Progenitor cell of endocrine pancreas (in vitro differentiated cells): ENCODE data around the gene FUT1. TPM values are rescaled to one million over a fixed set of nuclear protein-coding genes. Genes with fewer than 3 reads are reported as not detected.
A peak's percentile ranks its signal among the peaks of the same experiment; 100 is the strongest.

Source experiments
- DNase-seq: peaks from one replicate; pipeline ENCODE4 v3.0.0; 2021; ENCODE audit warnings: low spot score; ENCODE audit not compliant: unreplicated experiment
- H3K27ac Mint-ChIP-seq: 2 replicates; pipeline ENCODE4 v1.8.0; 2021; ENCODE audit warnings: mild to moderate bottlenecking, moderate library complexity, mixed read lengths
- H3K27me3 Mint-ChIP-seq: 2 replicates; pipeline ENCODE4 v1.8.0; 2021; ENCODE audit warnings: mixed read lengths
- H3K36me3 Mint-ChIP-seq: 2 replicates; pipeline ENCODE4 v1.8.0; 2022; ENCODE audit warnings: mixed read lengths; ENCODE audit not compliant: insufficient read depth
- H3K4me1 Mint-ChIP-seq: 2 replicates; pipeline ENCODE4 v1.8.0; 2021; ENCODE audit warnings: low read depth, mixed read lengths
- H3K4me3 Mint-ChIP-seq: 2 replicates; pipeline ENCODE4 v1.8.0; 2021; ENCODE audit warnings: low read depth, mild to moderate bottlenecking, moderate library complexity, mixed read lengths
- H3K9me3 Mint-ChIP-seq: 2 replicates; pipeline ENCODE4 v1.8.0; 2021; ENCODE audit warnings: low read depth, mixed read lengths
- total RNA-seq: library from RNA; stranded (reverse); gene quantifications from 2 replicates; pipeline ENCODE4 v1.2.1, GENCODE V29; 2021
- TF ChIP-seq, protein P1 (sequence below): fragments of 200-600 bp; sonication (generic); IDR thresholded peaks from one replicate; pipeline ENCODE4 v1.5.0; 2021; ENCODE audit warnings: antibody characterized with exemption, mild to moderate bottlenecking; ENCODE audit not compliant: unreplicated experiment

The FUT1 gene
- total RNA-seq, 1 donor from 2014 or later, result 5.4 TPM

- H3K27me3 Mint-ChIP-seq, result no peaks in the 10 kb centered on the region
- peak overlapping the region; percentile 80 for H3K4me3 Mint-ChIP-seq
- peaks cover 16% of the 10 kb centered on the region for H3K4me1 Mint-ChIP-seq
- DNase-seq, result no peak
- peak overlapping the region; percentile 94 for H3K27ac Mint-ChIP-seq
- peaks cover 2% of the 10 kb centered on the region for H3K36me3 Mint-ChIP-seq
- H3K9me3 Mint-ChIP-seq, result no peaks in the 10 kb centered on the region
- TF ChIP-seq, protein P1, sequence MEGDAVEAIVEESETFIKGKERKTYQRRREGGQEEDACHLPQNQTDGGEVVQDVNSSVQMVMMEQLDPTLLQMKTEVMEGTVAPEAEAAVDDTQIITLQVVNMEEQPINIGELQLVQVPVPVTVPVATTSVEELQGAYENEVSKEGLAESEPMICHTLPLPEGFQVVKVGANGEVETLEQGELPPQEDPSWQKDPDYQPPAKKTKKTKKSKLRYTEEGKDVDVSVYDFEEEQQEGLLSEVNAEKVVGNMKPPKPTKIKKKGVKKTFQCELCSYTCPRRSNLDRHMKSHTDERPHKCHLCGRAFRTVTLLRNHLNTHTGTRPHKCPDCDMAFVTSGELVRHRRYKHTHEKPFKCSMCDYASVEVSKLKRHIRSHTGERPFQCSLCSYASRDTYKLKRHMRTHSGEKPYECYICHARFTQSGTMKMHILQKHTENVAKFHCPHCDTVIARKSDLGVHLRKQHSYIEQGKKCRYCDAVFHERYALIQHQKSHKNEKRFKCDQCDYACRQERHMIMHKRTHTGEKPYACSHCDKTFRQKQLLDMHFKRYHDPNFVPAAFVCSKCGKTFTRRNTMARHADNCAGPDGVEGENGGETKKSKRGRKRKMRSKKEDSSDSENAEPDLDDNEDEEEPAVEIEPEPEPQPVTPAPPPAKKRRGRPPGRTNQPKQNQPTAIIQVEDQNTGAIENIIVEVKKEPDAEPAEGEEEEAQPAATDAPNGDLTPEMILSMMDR, result no peak
These were observed 37.4 kb downstream of the FUT1 start for GRCh38 chr19:48714759-48715675.

DNA sequence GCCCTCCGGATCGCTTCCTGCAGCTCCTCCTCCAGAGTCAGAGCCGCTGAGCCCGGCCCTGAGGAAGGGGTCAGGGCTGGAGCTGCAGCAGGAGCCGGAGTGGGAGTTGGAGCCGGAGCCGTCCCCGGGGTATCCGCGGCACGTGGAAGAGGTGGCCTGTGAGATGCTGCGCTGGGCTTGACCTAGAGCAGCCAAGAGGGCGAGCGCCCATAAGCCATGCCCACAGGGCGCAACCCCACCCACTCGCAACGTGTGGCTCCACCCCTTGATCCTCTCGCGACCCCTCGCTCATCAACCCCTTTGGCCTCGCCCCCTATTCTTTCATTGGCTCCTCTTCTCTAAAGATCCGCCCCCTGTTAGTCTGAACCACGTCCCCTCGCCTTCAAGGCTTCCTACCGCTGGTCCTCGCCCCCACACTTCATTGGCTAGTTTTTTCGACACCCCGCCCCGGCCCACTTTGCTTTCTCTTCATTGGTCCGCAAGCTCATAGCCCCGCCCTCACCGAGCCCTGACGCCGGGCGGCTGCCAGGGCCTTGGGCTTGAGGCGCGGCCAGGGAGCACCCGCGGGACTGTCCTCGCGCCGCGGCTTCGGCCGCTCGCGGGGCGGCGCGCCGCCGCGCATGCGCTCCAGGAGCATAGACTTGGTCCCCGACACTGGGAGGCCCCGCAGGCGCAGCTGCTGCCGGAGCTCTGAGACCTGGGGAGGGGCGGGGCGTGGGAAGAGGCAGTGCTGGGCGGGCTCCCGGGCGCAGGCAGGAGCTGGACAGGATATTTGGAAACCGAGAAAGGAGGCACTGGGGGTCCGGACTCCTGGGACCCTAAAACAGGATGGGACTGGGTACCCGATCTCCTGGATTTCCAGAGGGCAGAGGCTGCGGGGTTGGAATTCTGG, 38.3 kb downstream of the FUT1 start:
- no peaks in the 10 kb centered on the region for H3K9me3 Mint-ChIP-seq
- H3K27ac Mint-ChIP-seq, result peak overlapping the region; percentile 94
- no peaks in the 10 kb centered on the region for H3K27me3 Mint-ChIP-seq
- H3K4me3 Mint-ChIP-seq, result peak overlapping the region; percentile 80
- H3K36me3 Mint-ChIP-seq, result peaks cover 2% of the 10 kb centered on the region
- DNase-seq, result peak; percentile 99
- TF ChIP-seq, protein P1, result no peak
- H3K4me1 Mint-ChIP-seq, result peaks cover 15% of the 10 kb centered on the region

GRCh38 chr19:48713041-48713863, 39.2 kb downstream of the FUT1 start:
- peak overlapping the region; percentile 80 for H3K4me3 Mint-ChIP-seq
- DNase-seq, result no peak
- H3K4me1 Mint-ChIP-seq, result peaks cover 11% of the 10 kb centered on the region
- H3K27me3 Mint-ChIP-seq, result no peaks in the 10 kb centered on the region
- H3K27ac Mint-ChIP-seq, result no peak overlapping the region
- TF ChIP-seq, protein P1, result peak; percentile 34
- no peaks in the 10 kb centered on the region for H3K9me3 Mint-ChIP-seq
- H3K36me3 Mint-ChIP-seq, result peaks cover 2% of the 10 kb centered on the region

DNA sequence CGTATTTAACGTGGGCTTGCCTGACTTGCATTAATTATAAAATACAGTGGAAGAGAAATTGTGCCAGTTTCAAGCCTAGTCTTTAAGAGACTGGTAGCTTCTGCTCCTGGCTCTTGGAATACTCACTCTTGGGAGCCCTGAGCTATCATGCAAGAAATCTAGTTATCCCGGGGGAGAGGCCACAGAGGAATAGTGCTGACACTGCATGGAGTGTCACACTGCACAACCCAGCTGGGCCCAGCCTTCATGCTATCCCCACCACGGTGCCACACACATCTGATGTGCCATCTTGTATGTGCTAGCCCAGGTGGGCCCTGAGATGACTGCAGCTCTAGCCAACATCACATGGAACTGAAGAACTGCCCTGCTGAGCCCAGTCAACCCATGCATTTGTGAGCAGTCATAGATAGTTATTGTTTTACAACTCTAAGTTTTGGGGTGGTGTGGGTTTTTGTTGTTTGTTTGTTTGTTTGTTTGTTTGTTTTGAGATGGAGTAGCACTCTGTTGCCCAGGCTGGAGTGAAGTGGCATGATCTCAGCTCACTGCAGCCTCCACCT, 41.3 kb downstream of the FUT1 start:
- Mint-ChIP-seq H3K4me3 (no peak overlapping the region), H3K27ac (no peak overlapping the region), H3K9me3 (no peaks in the 10 kb centered on the region), H3K4me1 (peaks cover 7% of the 10 kb centered on the region), H3K36me3 (peaks cover 3% of the 10 kb centered on the region), H3K27me3 (no peaks in the 10 kb centered on the region)
- DNase-seq, result no peak
- TF ChIP-seq, protein P1, result no peak
